Keratinocyte (primary cell): ENCODE measurements around the gene CDC16. TPM values are rescaled to one million over a fixed set of nuclear protein-coding genes. Genes with fewer than 3 reads are reported as not detected.
A peak's percentile ranks its signal among the peaks of the same experiment; 100 is the strongest.

Experiments
- DNase-seq: peaks from one replicate; pipeline ENCODE4 v3.0.0-alpha.2; 2011; ENCODE audit warnings: low read depth, missing footprints, low spot score
- FAIRE-seq: peaks from 2 replicates; lab custom pipeline; 2011; peaks lifted over from hg19 to GRCh38; lab: Jason Lieb, UNC
- H2AFZ ChIP-seq: 2 replicates; pipeline ENCODE4 v1.6.0; 2012; ENCODE audit warnings: low read length, control low read depth, inconsistent platforms; ENCODE audit not compliant: control insufficient read depth
- H3K27ac ChIP-seq: 2 replicates; pipeline ENCODE4 v1.5.1; 2011; ENCODE audit warnings: low read length; ENCODE audit not compliant: control insufficient read depth, insufficient read depth
- H3K27me3 ChIP-seq: 3 replicates; pipeline ENCODE4 v1.6.0; 2011; ENCODE audit warnings: low read length; ENCODE audit not compliant: control insufficient read depth, insufficient read depth; ENCODE audit errors: extremely low read depth
- H3K36me3 ChIP-seq, 2 experiments: 2 replicates in 1 of 2; 3 replicates in 1 of 2; pipeline ENCODE4 v1.5.1; 2011; ENCODE audit warnings: low read length in 2 of 2, mild to moderate bottlenecking in 1 of 2; ENCODE audit not compliant: control insufficient read depth in 2 of 2, insufficient read depth in 2 of 2; ENCODE audit errors: extremely low read depth in 1 of 2
- H3K4me1 ChIP-seq: 3 replicates; pipeline ENCODE4 v1.5.1; 2011; ENCODE audit warnings: low read length; ENCODE audit not compliant: control insufficient read depth, insufficient read depth; ENCODE audit errors: extremely low read depth
- H3K4me2 ChIP-seq: 3 replicates; pipeline ENCODE4 v1.6.0; 2011; ENCODE audit warnings: low read depth, low read length; ENCODE audit not compliant: control insufficient read depth, insufficient read depth; ENCODE audit errors: extremely low read depth
- H3K4me3 ChIP-seq, 3 experiments: fragments of 200-600 bp in 1 of 3; sonication (generic) in 1 of 3; 2 replicates in 2 of 3; 3 replicates in 1 of 3; pipeline ENCODE4 v1.5.1; 2011 to 2016; ENCODE audit warnings: low read length in 3 of 3, mild to moderate bottlenecking in 3 of 3, control low read depth in 2 of 3, inconsistent platforms in 1 of 3, low read depth in 1 of 3, mixed read lengths in 1 of 3, mixed run types in 1 of 3, moderate library complexity in 1 of 3; ENCODE audit not compliant: control insufficient read depth in 2 of 3, insufficient read depth in 2 of 3; ENCODE audit errors: extremely low read depth in 1 of 3
- H3K79me2 ChIP-seq: 2 replicates; pipeline ENCODE4 v1.6.0; 2012; ENCODE audit warnings: low read length; ENCODE audit not compliant: control insufficient read depth, insufficient read depth
- H3K9ac ChIP-seq: 3 replicates; pipeline ENCODE4 v1.6.0; 2011; ENCODE audit warnings: low read length; ENCODE audit not compliant: control insufficient read depth, insufficient read depth; ENCODE audit errors: extremely low read depth
- H3K9me1 ChIP-seq: 3 replicates; pipeline ENCODE4 v1.6.0; 2011; ENCODE audit warnings: low read length; ENCODE audit not compliant: control insufficient read depth, insufficient read depth; ENCODE audit errors: extremely low read depth
- H3K9me3 ChIP-seq: 2 replicates; pipeline ENCODE4 v1.5.1; 2012; ENCODE audit warnings: low read depth, low read length; ENCODE audit not compliant: control insufficient read depth
- H4K20me1 ChIP-seq: 3 replicates; pipeline ENCODE4 v1.6.0; 2011; ENCODE audit warnings: low read length; ENCODE audit not compliant: control insufficient read depth, insufficient read depth; ENCODE audit errors: extremely low read depth
- EZH2 ChIP-seq: IDR thresholded peaks from one replicate; pipeline ENCODE4 v1.6.1; 2012; ENCODE audit warnings: inconsistent platforms, mild to moderate bottlenecking, low read length, moderate library complexity
- dilution Hi-C: fragments of 300-500 bp; cut with MboI; formaldehyde crosslinking; loops from one replicate; pipeline ENCODE4 v1.7.0; 2020; ENCODE audit warnings: low sequenced_read_pairs; ENCODE audit not compliant: extremely low pct_ligation_motif_present
- polyA plus RNA-seq, 5 experiments: library from polyadenylated mRNA; depleted of rRNA in 3 of 5; stranded (reverse) in 3 of 5; stranded (forward) in 1 of 5; unstranded in 1 of 5; fragments of >200 nt; gene quantifications; 1 replicate in 1 of 5; 2 replicates in 3 of 5; 3 replicates in 1 of 5; pipeline versions ENCODE4 v1.2.1 to v1.2.3, GENCODE V29; 2011 to 2012; ENCODE audit warnings: missing spikeins in 2 of 5, low read depth in 1 of 5, low replicate concordance in 1 of 5
- TF ChIP-seq, protein P1 (sequence below), 3 experiments: IDR thresholded peaks in 1 of 3; conservative IDR thresholded peaks in 1 of 3; optimal IDR thresholded peaks in 1 of 3; 2 replicates in 2 of 3; 3 replicates in 1 of 3; pipeline versions ENCODE3 to v1.5.1; 2011; ENCODE audit warnings: low read length in 3 of 3, mild to moderate bottlenecking in 3 of 3, moderate library complexity in 2 of 3, control low read depth in 1 of 3, inconsistent platforms in 1 of 3; ENCODE audit not compliant: insufficient read depth in 2 of 3; ENCODE audit errors: extremely low read depth in 1 of 3

CDC16 gene
- polyA plus RNA-seq, 1 donor (not counting 4 experiments of a cell fraction or from before 2014, with no cell fraction given): 91.8 TPM

- FAIRE-seq (no peak), DNase-seq (no peak)
- peaks cover 26% of the 10 kb centered on the region for H3K4me1 ChIP-seq
- H2AFZ ChIP-seq: peak overlapping the region; percentile 87
- H3K4me2 ChIP-seq: peak overlapping the region; percentile 88
- H3K79me2 ChIP-seq: peaks cover 25% of the 10 kb centered on the region
- no peaks in the 10 kb centered on the region for H4K20me1 ChIP-seq
- peak overlapping the region; percentile 94 for H3K27ac ChIP-seq
- H3K27me3 ChIP-seq: no peaks in the 10 kb centered on the region
- H3K9me3 ChIP-seq: no peaks in the 10 kb centered on the region
- H3K9ac ChIP-seq: peak overlapping the region; percentile 95
- dilution Hi-C loops: no loop called here
- no peak for TF ChIP-seq EZH2
- TF ChIP-seq, protein P1, sequence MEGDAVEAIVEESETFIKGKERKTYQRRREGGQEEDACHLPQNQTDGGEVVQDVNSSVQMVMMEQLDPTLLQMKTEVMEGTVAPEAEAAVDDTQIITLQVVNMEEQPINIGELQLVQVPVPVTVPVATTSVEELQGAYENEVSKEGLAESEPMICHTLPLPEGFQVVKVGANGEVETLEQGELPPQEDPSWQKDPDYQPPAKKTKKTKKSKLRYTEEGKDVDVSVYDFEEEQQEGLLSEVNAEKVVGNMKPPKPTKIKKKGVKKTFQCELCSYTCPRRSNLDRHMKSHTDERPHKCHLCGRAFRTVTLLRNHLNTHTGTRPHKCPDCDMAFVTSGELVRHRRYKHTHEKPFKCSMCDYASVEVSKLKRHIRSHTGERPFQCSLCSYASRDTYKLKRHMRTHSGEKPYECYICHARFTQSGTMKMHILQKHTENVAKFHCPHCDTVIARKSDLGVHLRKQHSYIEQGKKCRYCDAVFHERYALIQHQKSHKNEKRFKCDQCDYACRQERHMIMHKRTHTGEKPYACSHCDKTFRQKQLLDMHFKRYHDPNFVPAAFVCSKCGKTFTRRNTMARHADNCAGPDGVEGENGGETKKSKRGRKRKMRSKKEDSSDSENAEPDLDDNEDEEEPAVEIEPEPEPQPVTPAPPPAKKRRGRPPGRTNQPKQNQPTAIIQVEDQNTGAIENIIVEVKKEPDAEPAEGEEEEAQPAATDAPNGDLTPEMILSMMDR (optimal IDR thresholded peaks at IDR 0.05 in 1 of 3, IDR thresholded peaks at IDR 0.05 in 1 of 3, conservative IDR thresholded peaks at IDR 0.05 in 1 of 3; ENCODE audit: extremely low read depth in 1 of 3, insufficient read depth in 2 of 3, low read length in 3 of 3): no peak
- no peaks in the 10 kb centered on the region for H3K9me1 ChIP-seq
- H3K4me3 ChIP-seq: peak overlapping the region; percentile 74 to 97 (median 93)
- H3K36me3 ChIP-seq: peaks cover 2 to 8% of the 10 kb centered on the region in 2 experiments
Observed at GRCh38 chr13:114282041-114282670, 47.5 kb downstream of the CDC16 start.

GRCh38 chr13:114283576-114283975 is 48.9 kb downstream of the CDC16 start:
- TF ChIP-seq EZH2: no peak
- TF ChIP-seq, protein P1 (optimal IDR thresholded peaks at IDR 0.05 in 1 of 3, IDR thresholded peaks at IDR 0.05 in 1 of 3, conservative IDR thresholded peaks at IDR 0.05 in 1 of 3; ENCODE audit: extremely low read depth in 1 of 3, insufficient read depth in 2 of 3, low read length in 3 of 3): no peak
- Histone ChIP-seq H3K27ac (no peak overlapping the region), H3K27me3 (no peaks in the 10 kb centered on the region), H3K9me3 (no peaks in the 10 kb centered on the region), H2AFZ (no peak overlapping the region), H3K4me1 (peaks cover 26% of the 10 kb centered on the region), H3K4me2 (peak overlapping the region; percentile 0), H3K36me3 (peaks cover 5 to 13% of the 10 kb centered on the region in 2 experiments), H3K4me3 (no peak overlapping the region), H4K20me1 (no peaks in the 10 kb centered on the region), H3K79me2 (peaks cover 32% of the 10 kb centered on the region), H3K9me1 (no peaks in the 10 kb centered on the region), H3K9ac (no peak overlapping the region)
- dilution Hi-C loops: no loop called here
- no peak for DNase-seq
- no peak for FAIRE-seq
